HG02884 (cell line): Measurements from ENCODE around the gene ZNF292.
"Not testable (repeated sequence)": the region's sequence is repeated elsewhere in the genome, so short reads cannot be mapped to it uniquely, and the experiment has no call there.

Experiments
- ATAC-seq: cut with Tn5 transposase; IDR thresholded peaks from one replicate; pipeline ENCODE4 v1.9.1; 2021; ENCODE audit warnings: mild to moderate bottlenecking, moderate library complexity; ENCODE audit not compliant: unreplicated experiment

ZNF292 gene

DNA sequence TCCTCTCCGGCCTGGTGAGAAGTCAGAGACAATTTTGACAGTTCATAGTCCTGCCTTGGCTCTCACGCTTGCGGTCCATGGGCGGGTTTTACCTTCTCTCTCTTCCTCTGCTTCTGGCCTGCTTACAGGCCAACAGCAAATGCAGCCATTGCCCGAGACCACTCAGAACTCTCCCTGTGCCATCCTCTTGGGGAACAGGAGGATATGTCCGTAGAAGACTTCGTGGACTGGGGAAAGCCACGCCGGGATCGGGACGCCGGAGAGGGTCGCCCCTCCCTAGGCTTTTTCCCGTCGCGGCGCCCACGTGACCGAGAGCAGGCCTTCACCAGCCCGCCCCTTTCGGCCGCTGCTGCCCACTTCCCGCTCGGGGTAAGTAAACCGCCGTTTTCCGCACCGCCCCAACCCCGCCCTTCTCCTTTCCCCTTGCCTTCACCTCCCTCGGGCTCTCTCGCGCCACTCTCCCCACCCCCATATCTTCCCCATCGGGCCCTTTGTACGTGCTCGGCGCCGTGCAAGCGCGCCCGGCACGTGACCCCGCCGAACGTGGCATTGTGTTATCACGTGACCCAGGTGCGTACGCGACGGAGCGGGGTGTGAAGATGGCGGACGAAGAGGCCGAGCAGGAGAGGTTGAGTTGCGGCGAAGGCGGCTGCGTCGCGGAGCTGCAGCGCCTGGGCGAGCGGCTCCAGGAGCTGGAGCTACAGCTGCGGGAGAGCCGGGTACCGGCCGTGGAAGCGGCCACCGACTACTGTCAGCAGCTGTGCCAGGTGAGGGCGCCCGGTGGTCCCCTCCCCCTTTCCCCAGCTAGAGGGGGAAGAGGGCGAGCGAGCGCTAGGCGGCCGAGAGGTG is at the start of gene ZNF292:
ZNF292 (plus strand) TSS at position 573 of the 849 bp plus-strand sequence; CDS start at position 600, 27 bp downstream.
- ATAC-seq = peak; percentile 62

GRCh38 chr6:87105823-87106222 is 49.5 kb upstream of the ZNF292 start:
- no peak for ATAC-seq

- no peak for ATAC-seq
These were observed 44.7 kb upstream of the ZNF292 start for GRCh38 chr6:87110636-87111035.

- peak; percentile 100 for ATAC-seq
These were observed 39.8 kb upstream of the ZNF292 start for GRCh38 chr6:87115402-87116135.

DNA sequence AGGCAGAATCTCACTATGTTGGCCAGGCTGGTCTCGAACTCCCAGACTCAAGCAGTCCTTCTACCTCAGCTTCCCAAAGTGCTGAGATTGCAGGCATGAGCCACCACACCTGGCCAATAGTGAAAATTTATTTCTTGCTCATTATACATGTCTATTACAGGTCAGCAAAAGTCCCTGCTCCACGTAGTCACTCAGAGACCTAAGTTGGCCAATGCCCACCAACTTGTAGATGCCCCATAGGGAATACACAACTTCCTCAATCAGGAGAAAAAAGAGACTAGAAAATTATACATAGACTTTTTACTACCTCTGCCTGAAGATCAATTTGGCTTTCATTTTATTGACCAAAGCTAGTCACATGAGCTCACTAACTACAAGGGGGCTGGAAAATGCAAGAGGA is 38.4 kb upstream of the ZNF292 start:
- ATAC-seq = no peak

DNA sequence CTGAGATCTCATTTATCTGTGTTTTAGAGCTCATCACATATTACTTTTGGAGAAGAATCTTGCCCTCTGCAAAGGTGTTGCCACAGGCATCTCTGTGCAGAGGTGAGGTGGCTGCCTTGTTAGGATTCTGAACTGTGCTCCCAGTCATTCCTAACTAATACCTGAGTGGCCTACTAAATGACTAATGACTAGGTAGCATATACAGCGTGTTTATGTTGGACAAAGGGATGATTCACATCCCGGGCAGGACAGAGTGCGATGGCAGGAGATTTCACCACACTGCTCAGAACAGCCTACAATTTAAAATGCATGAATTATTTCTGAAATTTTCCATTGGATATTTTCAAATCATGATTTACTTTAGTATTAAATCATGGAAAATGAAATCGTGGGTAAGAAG is 37.3 kb upstream of the ZNF292 start:
- ATAC-seq = no peak

DNA sequence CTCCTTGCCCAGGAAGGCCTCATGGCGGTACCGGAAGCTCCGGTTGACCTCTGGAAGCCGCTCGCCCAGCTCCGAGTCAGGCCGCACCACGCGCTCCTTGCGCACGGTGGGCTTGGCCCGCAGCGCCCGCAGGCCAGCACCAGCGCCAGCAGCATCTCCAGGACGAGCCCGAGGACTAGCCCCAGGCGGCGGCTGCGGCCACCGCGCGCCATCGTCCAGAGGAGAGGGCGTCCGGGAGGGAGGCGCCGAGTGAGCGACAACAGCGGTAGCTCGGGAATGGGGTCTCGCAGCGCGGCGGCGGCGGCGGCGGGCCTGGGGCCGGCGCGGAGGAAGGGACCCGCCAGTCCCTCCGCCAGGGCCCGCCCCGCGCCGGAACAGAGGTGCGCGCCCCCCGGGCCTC is 32.9 kb upstream of the ZNF292 start:
- no peak for ATAC-seq

DNA sequence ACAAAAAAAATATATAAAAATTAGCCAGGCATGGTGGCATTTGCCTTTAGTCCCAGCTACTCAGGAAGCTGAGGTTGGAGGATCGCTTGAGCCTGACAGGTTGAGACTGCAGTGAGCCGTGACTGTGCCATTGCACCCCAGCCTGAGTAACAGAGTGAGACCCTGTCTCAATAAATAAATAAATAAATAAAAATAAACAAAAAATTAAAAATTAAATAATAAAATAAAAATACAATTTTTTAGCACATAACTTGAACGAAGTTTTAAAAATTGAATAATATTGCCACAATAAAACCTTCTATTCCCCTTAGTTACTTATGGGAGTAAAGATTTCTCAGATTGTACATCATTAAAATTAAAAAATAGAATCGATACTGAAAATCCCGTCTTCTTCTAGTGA is 31.3 kb upstream of the ZNF292 start:
- no peak for ATAC-seq

GRCh38 chr6:87126501-87126900 is 28.9 kb upstream of the ZNF292 start:
- no peak for ATAC-seq

DNA sequence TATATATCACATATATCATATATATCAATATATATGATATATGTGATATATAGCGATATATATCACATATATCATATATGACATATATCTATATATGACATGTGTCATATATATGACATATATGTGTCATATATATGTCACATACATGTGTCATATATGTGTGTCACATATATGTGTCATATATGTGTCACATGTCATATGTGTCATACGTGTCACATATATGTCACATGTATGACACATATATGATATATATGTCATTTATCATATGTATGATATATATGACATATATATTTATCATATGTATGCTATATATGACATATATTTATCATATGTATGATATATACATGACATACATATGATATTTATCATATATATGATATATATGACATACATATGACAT is 27.6 kb upstream of the ZNF292 start:
- ATAC-seq = no peak

DNA sequence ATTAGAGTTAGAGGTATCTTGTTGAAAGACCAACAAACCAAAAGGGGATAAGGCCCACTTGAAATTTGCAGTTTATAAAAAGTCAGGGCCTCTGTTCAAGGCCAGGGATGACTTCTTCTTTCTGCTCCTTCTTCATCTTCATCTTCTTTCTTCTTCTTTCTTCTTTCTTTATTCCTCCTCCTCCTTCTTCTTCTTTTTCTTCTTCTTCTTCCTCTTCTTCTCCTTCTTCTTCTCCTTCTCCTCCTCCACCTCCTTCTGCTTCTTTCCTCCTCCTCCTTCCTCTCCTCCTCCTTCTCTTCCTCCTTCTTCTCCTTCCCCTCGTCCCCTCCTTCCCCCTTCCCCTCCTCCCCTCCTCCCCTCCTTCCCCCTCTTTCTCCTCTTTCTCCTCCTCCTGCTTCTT is 18.4 kb upstream of the ZNF292 start:
- ATAC-seq = no peak

GRCh38 chr6:87139236-87139635 is 16.1 kb upstream of the ZNF292 start:
- no peak for ATAC-seq

DNA sequence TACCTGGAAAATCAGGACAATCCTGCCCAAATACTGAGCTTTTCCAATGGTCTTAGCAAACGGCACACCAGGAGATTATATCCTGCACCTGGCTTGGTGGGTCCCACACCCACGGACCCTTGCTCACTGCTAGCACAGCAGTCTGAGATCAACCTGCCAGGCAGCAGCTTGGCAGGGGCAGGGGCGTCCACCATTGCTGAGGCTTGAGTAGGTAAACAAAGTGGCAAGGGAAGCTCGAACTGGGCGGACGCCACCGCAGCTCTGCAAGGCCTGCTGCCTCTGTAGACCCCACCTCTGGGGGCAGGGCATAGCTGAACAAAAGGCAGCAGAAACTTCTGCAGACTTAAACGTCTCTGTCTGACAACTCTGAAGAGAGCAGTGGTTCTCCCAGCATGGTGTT is 15.4 kb upstream of the ZNF292 start:
- not testable (repeated sequence) for ATAC-seq

DNA sequence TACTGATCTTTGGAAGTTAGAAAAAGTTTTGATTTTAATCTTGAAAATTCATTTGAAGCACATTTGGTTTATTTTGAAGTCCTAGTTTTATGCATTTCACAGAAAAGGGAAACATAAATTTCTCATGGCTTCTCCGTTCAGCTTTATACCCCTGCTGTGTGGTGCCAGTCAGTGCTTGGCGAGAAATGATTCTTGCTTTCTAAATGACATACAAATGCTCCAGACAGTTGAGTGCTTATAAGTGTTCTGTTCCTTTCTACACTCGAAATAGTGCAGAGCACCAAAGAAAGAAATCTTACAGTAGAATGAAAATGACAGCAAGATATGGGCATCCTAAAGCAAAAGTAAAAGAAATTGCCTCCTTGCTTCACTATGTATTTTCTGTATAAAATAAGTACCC is 9.0 kb upstream of the ZNF292 start:
- ATAC-seq = peak; percentile 69

DNA sequence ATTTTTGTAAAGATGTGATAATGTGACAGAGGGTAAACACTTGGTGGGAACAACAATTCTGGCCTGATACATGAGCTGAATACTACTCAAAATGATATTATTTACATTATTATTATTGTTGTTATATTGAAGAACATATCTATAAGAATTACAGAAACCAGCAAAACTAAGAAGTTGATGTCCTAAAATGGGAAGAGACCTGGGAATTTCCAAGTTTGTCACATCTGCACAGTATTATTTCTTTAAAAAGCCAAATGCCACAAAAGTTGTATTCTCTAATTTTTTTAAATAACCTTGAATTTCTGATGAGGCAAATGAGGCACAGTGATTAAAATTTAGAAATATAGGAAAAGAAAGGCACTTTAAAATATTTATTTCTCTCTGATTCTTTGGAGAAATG is 5.0 kb upstream of the ZNF292 start:
- ATAC-seq = no peak

GRCh38 chr6:87151471-87151780 is 3.9 kb upstream of the ZNF292 start:
- ATAC-seq = no peak

GRCh38 chr6:87151781-87152525 is 3.4 kb upstream of the ZNF292 start:
- ATAC-seq = peak; percentile 23

DNA sequence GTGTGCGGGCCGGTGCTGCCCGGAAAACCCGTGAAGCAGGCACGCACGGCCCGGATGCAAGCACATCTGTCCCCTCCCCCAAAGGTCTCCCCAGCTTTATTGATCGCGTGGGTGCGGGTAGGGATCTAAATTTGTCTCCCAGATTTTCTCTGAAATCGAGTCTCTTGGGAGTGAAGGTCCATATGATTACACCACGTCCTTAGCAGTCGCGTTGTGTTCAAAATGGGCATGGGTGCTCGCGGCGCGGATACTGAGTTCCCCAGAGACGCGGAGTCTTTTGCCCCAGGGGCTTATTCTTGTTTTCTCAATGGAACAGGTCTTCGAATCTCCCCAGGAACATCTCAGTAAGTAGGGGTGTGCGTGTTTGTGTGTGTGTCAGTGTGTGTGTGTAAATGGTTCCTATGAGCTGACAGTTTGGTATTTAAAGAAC is 2.8 kb upstream of the ZNF292 start:
- ATAC-seq = no peak

GRCh38 chr6:87154641-87154992 is 748 bp upstream of the ZNF292 start:
- ATAC-seq = no peak

- ATAC-seq = peak; percentile 3
These were observed 764 bp downstream of the ZNF292 start for GRCh38 chr6:87155842-87156815.

DNA sequence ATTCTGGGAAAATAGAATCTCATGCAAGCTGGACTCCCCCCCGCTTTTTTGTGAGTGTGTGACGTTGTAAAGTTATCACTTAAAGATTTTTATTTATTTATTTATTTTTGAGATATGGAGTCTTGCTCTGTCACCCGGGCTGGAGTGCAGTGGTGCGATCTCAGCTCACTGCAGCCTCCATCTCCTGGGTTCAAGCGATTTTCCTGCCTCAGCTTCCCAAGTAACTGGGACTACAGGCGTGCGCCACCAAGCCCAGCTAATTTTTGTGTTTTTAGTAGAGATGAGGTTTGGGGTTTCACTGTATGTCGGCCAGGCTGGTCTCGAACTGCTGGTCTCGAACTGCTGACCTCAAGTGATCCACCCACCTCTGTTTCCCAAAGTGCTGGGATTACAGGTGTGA is 2.2 kb downstream of the ZNF292 start:
- not testable (repeated sequence) for ATAC-seq
